ENCODE measurements around the gene CHST14.
A peak's percentile ranks its signal among the peaks of the same experiment; 100 is the strongest.

The CHST14 gene

DNA sequence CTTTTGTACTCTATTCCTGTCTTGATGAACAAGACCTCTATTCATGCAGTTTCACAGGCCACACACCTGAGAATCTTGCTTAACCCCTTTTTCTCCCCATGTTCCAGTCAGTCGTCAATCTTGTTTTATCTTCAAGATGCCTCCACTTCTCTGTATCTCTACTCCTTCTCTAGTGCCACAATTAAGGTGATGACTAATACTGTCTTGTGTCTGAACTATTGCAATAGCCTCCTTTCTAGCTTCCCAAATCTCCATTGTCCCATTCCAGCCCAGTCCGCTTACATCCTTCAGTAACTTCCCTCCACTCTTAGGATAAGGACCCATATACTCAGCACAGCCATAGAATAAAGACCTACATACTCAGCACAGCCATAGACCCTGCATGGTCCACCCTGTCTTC lies 24.7 kb downstream of the CHST14 start:
- DNase-seq = no peak

DNA sequence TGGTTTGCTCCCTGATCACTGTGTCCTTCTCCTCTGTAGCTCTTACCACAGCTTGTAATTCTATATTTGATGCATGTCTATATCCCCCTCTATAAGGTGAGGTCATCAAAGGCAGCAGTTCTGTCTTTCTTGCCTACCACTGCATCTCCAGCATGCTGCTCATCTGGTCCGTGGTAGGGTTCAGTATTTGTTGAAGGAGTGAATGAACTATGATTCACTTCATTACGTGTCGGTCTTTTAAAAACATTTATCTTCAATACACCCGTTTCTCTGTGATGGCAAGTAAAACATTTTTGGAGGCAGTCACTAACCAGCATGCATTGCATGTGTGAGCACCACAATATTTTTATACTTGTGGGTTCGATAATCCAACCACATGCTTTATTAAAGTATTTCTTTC lies 27.6 kb downstream of the CHST14 start:
- no peak for DNase-seq

DNA sequence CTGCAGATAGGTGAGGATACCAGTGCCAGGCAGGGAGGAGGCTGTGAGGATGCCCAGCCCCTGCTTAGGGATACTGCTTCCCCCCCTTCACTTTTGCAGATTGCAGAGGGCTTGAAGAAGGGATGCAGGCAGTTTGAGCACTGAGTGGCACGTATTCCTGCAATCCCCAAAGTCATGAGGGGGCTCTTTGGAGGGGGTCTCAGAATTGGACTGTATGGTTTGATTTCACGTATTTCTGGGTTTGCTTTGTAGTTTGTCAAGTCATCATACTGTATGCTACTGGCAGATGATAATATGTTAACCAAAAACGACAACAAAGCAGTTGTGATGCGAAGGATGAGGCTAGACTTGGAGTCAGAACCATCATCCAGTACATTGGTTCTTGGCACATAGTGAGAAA lies 28.1 kb downstream of the CHST14 start:
- no peak for DNase-seq

DNA sequence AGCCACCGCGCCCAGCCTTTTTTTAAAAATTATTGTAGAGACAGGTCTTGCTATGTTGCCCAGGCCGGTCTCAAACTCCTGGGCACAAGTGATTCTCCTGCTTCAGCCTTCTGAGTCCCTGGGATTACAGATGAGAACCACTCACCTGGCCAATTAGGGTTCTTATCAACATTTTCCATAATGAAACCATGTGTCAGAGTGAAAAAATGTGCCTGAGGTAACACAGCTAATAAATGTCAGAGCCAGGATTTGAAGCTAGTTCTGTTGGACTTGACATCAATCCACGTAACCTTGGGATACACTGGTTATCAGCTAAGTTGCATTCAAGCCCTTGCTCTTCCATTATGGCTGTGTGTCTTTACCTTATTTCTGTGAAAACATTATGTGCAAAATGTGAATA lies 29.1 kb downstream of the CHST14 start:
- DNase-seq = no peak

DNA sequence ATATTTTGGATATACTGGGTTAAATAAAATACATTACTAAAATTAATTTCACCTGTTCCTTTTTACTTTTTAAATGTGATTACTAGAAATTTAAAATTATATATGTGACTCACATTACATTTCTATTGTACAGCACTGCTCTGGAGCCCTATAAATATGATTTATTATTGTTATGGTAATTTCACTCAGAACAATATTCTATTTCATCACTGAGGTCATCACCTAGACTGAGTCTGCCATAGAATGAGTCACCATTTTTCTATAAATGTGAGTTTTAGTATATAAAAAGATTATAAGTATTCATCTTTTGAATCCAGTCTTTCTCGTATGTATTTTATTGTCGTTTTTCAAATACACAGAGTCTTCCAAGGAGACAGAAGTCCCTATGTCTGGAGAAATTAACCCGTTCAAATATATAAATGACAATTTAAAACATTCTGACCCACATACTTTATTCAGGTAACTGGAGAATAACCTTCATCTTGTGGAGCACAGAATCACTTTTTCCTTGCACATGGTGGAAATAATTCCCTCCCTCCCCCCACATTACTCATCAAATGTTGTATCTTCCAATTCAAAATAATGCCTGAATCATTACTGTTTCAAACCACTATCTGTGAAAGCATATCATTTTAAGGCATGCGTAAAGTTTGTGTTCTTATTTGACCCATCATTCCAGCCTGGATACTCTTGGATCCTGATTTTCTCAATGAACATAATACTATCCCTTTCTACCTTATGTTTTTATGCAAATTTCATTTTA lies 30.0 kb downstream of the CHST14 start:
- no peak for DNase-seq

DNA sequence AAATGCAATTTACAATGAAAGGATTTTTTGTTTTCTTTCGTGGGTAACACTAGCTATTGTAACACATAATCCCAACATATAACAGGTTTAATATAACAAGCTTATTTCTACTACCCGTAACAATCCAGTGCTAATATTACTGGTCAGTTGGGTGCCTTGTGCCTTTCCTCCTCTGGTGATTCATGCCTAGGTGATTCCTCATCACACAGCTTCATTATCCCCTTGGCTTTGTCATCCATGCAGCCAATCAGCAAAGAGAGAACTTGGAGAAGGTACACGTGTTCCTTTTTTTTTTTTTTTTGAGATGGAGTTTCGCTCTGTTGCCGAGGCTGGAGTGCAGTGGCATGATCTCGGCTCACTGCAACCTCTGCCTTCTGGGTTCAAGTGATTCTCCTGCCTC lies 30.7 kb downstream of the CHST14 start:
- no peak for DNase-seq

DNA sequence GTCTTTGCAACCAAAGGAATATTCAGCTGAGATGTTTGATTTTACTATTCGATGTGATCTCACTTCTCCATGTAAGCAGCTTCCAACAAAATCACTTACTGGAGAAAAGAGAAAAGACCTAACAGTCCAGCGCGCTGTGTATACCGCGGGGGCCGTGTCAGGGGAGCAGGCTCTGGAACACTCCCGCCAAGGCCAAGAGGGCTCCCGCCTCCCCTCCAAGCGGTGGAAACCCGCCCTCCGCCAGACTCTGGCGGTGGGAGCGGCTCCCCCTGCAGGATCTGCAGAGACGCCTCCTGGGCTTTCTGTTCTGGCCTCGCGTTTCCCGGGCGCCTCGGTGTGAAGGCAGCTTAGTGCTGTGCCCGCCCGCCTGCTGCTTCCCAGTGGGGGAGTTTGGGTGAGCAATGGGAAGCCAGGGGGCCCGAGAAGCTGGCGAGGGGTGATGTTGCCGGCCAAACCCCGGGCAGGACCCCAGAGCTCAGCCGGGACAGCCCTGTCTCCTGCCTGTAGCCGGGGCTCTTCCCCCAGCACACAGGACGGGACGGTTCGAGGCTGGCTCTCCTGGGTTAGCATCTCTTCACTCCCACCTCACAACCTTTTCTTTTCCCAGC lies 36.3 kb downstream of the CHST14 start:
- DNase-seq = peak; percentile 29 to 48

DNA sequence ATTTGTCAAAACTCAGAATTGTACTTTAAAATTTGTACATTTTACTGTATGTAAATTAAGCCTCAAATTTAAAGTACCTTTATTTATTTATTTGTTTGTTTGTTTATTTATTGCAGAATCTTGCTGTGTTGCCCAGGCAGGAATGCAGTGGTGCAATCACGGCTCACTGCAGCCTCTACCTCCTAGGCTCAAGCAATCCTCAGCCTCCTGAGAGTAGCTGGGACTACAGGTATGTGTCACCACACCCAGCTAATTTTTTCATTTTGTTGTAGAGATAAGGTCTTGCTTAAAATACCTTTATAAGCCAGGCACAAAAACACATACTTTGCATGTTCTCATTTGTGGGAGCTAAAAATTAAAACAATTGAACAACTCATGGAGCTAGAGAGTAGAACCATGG lies 37.4 kb downstream of the CHST14 start:
- no peak for DNase-seq

DNA sequence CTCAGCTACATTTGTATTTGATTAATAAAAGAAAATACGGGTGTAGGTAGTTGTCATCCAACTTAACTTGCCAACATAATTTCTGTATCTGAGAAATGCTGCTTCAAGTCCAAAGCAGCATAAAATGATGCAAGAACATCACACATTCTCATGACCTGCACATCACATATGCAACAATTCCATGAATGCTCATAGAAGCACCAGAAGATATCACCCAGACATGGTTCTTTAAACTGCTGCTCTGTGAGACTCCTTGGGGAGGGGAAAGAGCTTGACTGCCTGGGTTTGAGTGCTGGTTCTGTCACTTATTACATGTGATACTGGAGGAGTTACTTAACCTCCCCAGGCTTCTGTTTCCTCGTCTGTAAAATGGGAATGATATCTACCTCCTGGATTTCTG lies 39.4 kb downstream of the CHST14 start:
- no peak for DNase-seq

DNA sequence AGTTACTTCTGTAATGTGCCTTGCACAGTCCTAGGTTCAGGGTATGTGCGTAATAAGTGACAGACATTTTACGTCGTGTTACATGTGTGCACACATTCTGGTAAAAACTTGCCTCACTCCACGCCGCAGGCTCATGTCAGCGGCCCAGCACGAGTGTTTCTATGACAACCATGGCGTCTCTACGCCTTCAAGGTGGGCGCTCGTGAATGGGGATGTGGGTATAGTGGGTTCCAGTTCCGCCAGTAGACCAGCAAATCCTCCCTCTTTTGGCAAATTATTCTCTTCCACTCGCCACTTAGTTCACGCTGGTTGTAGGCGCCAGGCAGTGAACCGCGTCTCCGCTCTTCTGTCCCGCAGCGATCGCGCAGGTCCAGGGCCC lies 40.3 kb downstream of the CHST14 start:
- DNase-seq = no peak

DNA sequence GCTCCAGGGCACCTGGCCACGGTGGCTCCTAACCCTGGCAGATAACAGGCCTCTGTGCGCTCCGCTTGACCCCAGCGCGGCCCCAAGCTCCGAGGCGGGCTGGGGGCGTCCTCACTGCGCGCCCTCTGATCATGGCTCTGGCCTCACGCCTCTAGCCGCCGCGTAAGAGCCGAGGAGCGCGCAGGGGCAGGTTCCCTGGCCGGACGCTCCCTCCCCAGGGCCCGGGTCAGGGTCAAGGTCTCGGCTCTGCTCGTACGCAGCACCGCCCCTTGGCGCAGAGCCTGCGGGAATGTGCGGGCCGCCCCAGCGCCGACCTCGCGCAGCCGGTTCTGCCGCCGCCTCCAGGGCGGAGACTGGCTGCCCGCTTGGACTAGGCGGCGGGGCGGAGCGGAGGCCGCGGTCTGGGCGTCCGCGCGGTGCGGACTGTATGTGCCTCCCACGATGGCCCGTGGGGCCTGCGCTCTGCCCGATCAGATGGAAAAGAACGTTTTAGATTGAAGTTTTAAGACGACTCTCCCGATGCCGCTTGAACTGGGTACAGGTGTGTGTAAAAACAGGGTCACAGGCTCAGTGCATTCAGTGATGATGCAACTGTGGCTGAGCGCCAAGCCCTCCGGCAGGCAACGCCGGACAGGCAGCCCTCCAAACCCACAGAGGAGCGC lies 40.8 kb downstream of the CHST14 start:
- no peak for DNase-seq

DNA sequence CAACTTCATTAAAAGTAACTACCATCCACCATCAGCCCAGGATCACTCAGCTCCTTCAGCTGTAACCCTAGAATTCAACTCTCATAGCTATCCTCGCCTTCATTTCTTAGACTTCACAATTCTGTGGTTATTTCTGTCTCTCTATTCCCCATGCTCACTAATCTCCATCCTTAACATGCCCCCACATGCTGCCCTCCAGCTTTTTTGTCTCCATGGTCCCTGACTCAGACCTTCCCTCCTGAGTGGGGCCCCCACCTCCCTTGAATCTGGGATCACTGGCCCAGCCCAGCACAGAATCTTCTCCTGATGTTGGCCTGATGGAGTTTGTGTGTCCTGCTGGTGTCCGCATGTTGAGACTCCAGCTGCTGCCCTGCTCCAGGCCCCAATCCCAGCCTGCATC lies 41.7 kb downstream of the CHST14 start:
- no peak for DNase-seq

DNA sequence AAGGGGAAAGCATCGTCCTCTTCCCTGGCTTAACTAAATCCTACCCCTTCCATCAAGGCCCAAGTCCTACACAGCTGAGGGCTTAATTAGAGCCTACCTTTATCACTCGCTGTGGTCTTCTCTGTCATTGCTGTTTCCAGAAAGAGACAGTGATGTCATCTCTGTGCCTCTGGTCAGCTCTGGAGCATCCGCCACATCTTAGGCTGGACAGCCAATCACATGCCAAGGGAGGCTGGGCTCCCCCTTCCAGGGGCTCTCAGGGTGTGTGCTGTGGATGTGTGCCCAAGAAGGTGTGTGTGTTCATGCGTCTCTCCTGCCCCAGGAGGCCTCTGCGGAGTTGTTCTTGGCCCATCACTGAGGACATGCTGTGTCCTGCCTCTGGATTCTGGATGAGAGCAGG lies 42.8 kb downstream of the CHST14 start:
- DNase-seq = no peak

DNA sequence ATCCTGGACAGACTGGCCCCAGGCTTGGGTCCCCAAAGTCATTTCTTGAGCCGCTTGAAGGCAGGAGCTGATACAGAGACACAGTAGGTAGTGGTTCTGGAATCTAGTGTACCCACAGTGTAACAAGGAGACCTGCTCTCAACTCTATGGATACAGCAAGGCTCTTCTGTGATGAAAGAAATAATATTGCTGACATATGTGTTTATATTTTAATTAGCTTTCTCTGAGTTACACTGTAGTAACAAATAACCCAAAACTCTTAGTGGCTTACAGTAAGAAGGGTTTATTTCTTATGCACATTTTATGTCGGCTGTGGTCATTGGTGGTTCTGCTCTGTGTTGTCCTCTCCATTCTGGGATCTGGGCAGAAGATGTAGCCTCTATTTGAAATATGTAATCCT lies 45.5 kb downstream of the CHST14 start:
- DNase-seq = no peak

Data from SW 1271 (cell line).